ENCODE results near the gene DEPDC1B. TPM values are rescaled to one million over a fixed set of nuclear protein-coding genes. Genes with fewer than 3 reads are reported as not detected.

DEPDC1B gene
- polyA plus RNA-seq (5.7 and 7.1 TPM in 2 replicates), polyA minus RNA-seq (13.9 and 14.2 TPM in 2 replicates)

- Histone ChIP-seq H3K9me2 (ENCODE audit: insufficient read depth, low read length) (no peaks in the 10 kb centered on the region), H3K4me2 (ENCODE audit: low read length) (peak within 1 kb of the TSS; percentile 72), H3K4me3 (ENCODE audit: low read length) (peak within 1 kb of the TSS; percentile 86), H3F3A (ENCODE audit: insufficient read depth, low read length, poor library complexity, severe bottlenecking) (no peaks in the 10 kb centered on the region), H3K27me3 (ENCODE audit: insufficient read depth, low read depth, low read length) (no peaks in the 10 kb centered on the region), H3K9ac (ENCODE audit: low read length) (peak within 1 kb of the TSS; percentile 77), H3K79me2 (replicated peaks; ENCODE audit: insufficient read depth, low read length) (peaks cover 33% of the 10 kb centered on the region), H3K27ac (ENCODE audit: low read length) (peak within 1 kb of the TSS; percentile 69), H4K20me1 (ENCODE audit: insufficient read depth) (no peaks in the 10 kb centered on the region), H3K9me3 (ENCODE audit: low read length) (no peaks in the 10 kb centered on the region), H3K36me3 (ENCODE audit: insufficient read depth, low read length) (no peaks in the 10 kb centered on the region), H2AFZ (ENCODE audit: low read depth, low read length) (peak within 1 kb of the TSS; percentile 98)
- peak; percentile 48 for TF ChIP-seq EP300 (conservative IDR thresholded peaks at IDR 0.05; ENCODE audit: poor library complexity, severe bottlenecking)
- peak; percentile 61 for TF ChIP-seq SMC3 (conservative IDR thresholded peaks at IDR 0.05; ENCODE audit: poor library complexity)
- TF ChIP-seq CTCF (IDR thresholded peaks at IDR 0.05; ENCODE audit: poor library complexity, severe bottlenecking): peak; percentile 75
- TF ChIP-seq POLR2AphosphoS5 (IDR thresholded peaks at IDR 0.05): peak; percentile 53
- TF ChIP-seq, protein P1, sequence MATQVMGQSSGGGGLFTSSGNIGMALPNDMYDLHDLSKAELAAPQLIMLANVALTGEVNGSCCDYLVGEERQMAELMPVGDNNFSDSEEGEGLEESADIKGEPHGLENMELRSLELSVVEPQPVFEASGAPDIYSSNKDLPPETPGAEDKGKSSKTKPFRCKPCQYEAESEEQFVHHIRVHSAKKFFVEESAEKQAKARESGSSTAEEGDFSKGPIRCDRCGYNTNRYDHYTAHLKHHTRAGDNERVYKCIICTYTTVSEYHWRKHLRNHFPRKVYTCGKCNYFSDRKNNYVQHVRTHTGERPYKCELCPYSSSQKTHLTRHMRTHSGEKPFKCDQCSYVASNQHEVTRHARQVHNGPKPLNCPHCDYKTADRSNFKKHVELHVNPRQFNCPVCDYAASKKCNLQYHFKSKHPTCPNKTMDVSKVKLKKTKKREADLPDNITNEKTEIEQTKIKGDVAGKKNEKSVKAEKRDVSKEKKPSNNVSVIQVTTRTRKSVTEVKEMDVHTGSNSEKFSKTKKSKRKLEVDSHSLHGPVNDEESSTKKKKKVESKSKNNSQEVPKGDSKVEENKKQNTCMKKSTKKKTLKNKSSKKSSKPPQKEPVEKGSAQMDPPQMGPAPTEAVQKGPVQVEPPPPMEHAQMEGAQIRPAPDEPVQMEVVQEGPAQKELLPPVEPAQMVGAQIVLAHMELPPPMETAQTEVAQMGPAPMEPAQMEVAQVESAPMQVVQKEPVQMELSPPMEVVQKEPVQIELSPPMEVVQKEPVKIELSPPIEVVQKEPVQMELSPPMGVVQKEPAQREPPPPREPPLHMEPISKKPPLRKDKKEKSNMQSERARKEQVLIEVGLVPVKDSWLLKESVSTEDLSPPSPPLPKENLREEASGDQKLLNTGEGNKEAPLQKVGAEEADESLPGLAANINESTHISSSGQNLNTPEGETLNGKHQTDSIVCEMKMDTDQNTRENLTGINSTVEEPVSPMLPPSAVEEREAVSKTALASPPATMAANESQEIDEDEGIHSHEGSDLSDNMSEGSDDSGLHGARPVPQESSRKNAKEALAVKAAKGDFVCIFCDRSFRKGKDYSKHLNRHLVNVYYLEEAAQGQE (IDR thresholded peaks at IDR 0.05; ENCODE audit: borderline replicate concordance): no peak
- TF ChIP-seq RAD21 (conservative IDR thresholded peaks at IDR 0.05): peak; percentile 50
- TF ChIP-seq MXI1 (conservative IDR thresholded peaks at IDR 0.05; ENCODE audit: poor library complexity, severe bottlenecking): peak; percentile 97
- no peak for TF ChIP-seq TAF1 (IDR thresholded peaks at IDR 0.05; ENCODE audit: low read depth)
- TF ChIP-seq EZH2 (IDR thresholded peaks at IDR 0.05; ENCODE audit: borderline replicate concordance, insufficient read depth, low read length, poor library complexity, severe bottlenecking): no peak
These were observed at the start of gene DEPDC1B for GRCh38 chr5:60699609-60700415. Gene DEPDC1B, minus strand, starts transcription at chr5:60700166. Its CDS starts 73 bp downstream, at chr5:60700093.

GRCh38 chr5:60744682-60745081 lies 44.7 kb upstream of the DEPDC1B start:
- Histone ChIP-seq H3F3A (ENCODE audit: insufficient read depth, low read length, poor library complexity, severe bottlenecking) (no peaks in the 10 kb centered on the region), H3K36me3 (ENCODE audit: insufficient read depth, low read length) (no peaks in the 10 kb centered on the region), H3K27me3 (ENCODE audit: insufficient read depth, low read depth, low read length) (no peaks in the 10 kb centered on the region), H3K9ac (ENCODE audit: low read length) (no peak overlapping the region), H3K4me3 (ENCODE audit: low read length) (no peak overlapping the region), H3K9me3 (ENCODE audit: low read length) (no peaks in the 10 kb centered on the region), H2AFZ (ENCODE audit: low read depth, low read length) (no peak overlapping the region), H3K27ac (ENCODE audit: low read length) (no peak overlapping the region), H4K20me1 (ENCODE audit: insufficient read depth) (no peaks in the 10 kb centered on the region), H3K9me2 (ENCODE audit: insufficient read depth, low read length) (no peaks in the 10 kb centered on the region), H3K4me2 (ENCODE audit: low read length) (no peak overlapping the region), H3K79me2 (replicated peaks; ENCODE audit: insufficient read depth, low read length) (no peaks in the 10 kb centered on the region)
- TF ChIP-seq RAD21 (conservative IDR thresholded peaks at IDR 0.05) (no peak), TAF1 (IDR thresholded peaks at IDR 0.05; ENCODE audit: low read depth) (no peak)

All from neural cell (in vitro differentiated cells).